ENCODE data around the gene OVCA2. TPM values are rescaled to one million over a fixed set of nuclear protein-coding genes. Genes with fewer than 3 reads are reported as not detected.

Gene OVCA2
- total RNA-seq, 4 donors from 2014 or later, result 7.9 to 27.4 (median 19.8) TPM

DNA sequence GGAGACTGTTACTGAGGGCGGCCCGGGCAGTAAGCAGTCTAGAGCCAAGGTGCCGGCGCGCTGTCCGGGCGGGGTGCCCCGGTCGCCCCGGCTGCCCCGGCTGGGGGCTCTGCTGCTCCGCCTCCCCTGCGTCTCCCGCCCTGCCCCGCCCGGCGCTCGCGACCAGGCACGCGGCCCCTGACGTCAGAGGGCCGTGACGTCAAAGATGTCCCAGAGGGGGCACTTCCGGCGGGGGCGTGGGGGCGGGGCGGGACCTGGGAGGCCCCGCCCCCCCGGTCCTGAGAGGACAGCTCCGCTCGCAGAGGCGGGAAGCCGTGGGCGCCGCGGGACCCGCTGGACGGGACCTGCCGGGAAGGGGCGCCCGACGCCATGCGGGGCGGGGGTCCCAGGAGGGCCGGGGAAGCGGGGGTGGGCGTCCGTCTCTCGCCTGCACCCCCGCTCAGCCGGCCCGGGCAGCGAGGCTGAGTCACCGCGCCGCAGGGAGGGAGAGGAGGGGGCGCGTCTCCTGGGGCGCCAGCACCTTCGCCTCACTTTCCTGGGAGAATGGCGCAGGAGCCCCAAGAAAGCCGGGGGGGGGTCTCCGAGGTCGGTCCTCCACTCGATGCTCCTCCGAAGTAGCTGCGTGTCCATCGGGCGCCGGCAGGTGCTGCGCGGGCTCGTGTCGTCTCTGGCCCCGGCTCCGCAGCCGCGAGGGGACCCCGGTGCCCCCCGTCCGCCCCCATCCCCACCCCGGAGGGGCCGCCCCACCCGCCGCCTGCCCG is 8.7 kb downstream of the OVCA2 start:
- H3K4me1 ChIP-seq, result peaks cover 7 to 16% of the 10 kb centered on the region in 2 donors
- intact Hi-C loops (cut with DNase I; ENCODE audit: low total_unique reads), result loop anchor here (10.0 kb wide), 1 partner anchor 124 kb away; no protein-coding TSS in a partner anchor
- H3K27ac ChIP-seq, result peak overlapping the region; percentile 33 to 70
- H3K36me3 ChIP-seq, result no peaks in the 10 kb centered on the region
- peak; percentile 72 to 84 for DNase-seq
- no peaks in the 10 kb centered on the region for H3K9me3 ChIP-seq
- no peaks in the 10 kb centered on the region for H3K27me3 ChIP-seq
- no peak for TF ChIP-seq POLR2A (IDR thresholded peaks at IDR 0.05)
- TF ChIP-seq, protein P1, sequence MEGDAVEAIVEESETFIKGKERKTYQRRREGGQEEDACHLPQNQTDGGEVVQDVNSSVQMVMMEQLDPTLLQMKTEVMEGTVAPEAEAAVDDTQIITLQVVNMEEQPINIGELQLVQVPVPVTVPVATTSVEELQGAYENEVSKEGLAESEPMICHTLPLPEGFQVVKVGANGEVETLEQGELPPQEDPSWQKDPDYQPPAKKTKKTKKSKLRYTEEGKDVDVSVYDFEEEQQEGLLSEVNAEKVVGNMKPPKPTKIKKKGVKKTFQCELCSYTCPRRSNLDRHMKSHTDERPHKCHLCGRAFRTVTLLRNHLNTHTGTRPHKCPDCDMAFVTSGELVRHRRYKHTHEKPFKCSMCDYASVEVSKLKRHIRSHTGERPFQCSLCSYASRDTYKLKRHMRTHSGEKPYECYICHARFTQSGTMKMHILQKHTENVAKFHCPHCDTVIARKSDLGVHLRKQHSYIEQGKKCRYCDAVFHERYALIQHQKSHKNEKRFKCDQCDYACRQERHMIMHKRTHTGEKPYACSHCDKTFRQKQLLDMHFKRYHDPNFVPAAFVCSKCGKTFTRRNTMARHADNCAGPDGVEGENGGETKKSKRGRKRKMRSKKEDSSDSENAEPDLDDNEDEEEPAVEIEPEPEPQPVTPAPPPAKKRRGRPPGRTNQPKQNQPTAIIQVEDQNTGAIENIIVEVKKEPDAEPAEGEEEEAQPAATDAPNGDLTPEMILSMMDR (IDR thresholded peaks at IDR 0.05), result no peak
- H3K4me3 ChIP-seq, result peak overlapping the region; percentile 30 to 63

DNA sequence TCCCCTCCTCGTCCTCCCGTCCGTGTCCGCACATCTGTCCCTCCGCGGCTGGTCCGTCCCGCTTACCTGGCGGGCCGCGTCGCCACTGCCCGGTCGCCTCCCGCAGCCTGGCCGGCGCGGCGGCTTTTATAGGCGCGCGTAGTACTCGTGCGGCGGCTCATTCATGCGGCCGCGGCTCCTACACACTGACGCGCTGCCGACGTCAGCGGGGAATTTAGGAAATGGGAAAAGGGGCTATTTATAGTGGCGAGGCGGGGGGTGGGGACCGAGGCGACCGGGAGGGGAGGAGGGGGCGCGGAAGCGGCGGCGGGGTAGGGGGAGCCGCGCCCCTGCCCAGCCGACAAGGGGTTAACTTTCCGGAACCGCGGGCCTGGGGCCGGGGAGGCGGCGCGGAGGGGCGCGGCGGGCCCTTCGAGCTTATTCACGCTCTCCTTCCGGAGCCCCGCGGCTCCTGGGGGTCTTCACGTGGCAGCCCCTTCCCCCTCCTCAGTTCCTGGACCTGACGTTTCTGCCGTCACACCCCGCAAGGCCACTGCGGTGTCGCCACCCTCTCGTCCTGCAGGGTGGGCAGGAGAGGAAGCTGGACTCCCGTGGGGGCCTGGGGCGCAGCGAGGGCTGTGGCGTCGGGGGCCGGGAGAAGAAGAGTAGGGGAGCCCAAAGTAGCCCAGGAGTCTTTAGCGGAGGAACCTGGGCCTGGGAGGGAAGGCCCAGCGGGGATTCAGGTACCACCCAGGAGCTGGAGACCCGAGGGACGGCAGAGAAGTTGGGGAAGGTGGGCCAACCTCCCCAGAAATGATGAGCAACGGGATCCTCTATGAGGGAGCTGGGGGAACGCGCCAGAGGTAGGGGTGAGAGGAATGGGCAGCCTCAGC is 9.5 kb downstream of the OVCA2 start:
- peak in 1 of 2 donors; percentile 51 for DNase-seq
- Histone ChIP-seq H3K27me3 (no peaks in the 10 kb centered on the region), H3K27ac (peak overlapping the region; percentile 44 to 70), H3K9me3 (no peaks in the 10 kb centered on the region), H3K4me3 (peak overlapping the region in 1 of 2 donors; percentile 63), H3K36me3 (no peaks in the 10 kb centered on the region), H3K4me1 (peaks cover 7 to 16% of the 10 kb centered on the region in 2 donors)
- intact Hi-C loops (cut with DNase I; ENCODE audit: low total_unique reads), result loop anchor here (10.0 kb wide), 1 partner anchor 124 kb away; no protein-coding TSS in a partner anchor
- TF ChIP-seq, protein P1 (IDR thresholded peaks at IDR 0.05), result peak in 1 of 4 experiments; percentile 6
- TF ChIP-seq POLR2A (IDR thresholded peaks at IDR 0.05), result no peak

DNA sequence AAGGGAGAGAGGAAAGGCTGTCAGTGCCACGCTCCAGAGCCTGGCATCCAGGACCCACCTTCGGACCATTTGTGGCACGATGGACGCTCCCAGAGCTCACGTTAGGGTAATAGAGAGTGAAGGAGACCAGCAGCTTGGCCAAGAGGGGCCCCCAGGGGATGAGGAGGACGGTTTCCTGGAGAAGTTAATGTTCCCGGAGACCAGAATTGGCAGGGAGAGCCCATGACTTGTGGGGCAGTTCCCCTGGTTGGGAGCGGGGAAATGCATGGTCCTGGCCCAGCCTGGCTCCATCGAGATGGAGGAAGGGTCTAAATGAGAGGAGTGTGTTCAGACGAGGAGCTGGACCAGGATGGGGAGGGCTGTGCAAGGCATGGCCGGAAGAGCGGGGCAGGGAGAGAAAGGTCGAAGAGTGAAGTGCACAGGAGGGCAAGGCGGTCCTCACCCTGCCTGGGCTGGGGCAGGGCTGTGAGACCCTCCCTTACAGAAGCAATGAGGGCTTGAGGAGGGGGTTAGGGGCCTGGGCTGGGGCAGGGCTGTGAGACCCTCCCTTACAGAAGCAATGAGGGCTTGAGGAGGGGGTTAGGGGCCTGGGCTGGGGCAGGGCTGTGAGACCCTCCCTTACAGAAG is 10.2 kb downstream of the OVCA2 start:
- intact Hi-C loops (cut with DNase I; ENCODE audit: low total_unique reads), result loop anchor here (10.0 kb wide), 1 partner anchor 123 kb away; no protein-coding TSS in a partner anchor
- no peaks in the 10 kb centered on the region for H3K27me3 ChIP-seq
- DNase-seq, result no peak
- peaks cover 7 to 16% of the 10 kb centered on the region in 2 donors for H3K4me1 ChIP-seq
- no peak overlapping the region for H3K4me3 ChIP-seq
- no peaks in the 10 kb centered on the region for H3K9me3 ChIP-seq
- no peaks in the 10 kb centered on the region for H3K36me3 ChIP-seq
- TF ChIP-seq, protein P1 (IDR thresholded peaks at IDR 0.05), result no peak
- no peak for TF ChIP-seq POLR2A (IDR thresholded peaks at IDR 0.05)
- peak overlapping the region in 1 of 2 donors; percentile 70 for H3K27ac ChIP-seq

DNA sequence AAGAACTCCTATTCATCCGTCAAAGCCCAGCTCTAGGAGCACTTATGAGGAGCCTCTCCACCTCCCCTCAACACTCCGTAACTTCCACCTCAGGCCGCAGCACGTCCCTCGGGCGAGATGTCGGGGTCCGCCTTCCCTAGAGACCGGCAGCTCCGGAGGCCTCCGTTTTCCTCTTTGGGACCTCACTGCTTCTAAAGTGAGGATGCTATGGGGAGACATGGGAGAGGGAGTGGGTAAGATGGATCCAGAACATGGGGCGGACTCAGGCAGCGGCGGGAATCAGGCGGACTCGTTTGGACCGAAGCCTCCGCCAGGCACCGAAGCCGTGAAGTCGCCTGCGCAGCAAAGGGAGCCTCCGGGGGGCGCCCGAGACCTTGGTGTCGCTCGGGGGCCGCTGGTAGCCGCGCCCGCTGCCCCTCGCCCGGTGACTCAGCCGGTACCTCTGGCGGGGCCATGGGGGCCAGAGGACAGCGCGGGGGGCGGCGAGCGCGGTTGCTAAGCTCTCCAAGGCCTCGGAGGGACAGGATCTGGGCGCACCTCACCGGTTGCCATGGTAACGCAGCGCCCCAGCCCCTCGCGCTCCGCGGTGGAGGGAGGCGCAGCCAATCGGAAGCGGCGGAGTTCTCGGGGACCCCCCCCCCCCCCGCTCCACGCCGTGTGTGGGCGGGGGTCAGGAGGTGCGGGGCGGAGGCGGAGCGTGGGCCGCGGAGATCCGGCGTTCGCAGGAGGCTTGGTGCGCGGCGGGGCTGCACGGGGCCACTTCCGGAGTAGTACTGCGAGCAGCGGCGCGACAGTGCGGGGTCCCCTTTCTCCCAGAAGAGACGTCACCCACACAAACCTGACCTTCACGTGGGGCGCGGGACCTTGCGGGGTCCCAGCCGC is 11.8 kb downstream of the OVCA2 start:
- TF ChIP-seq POLR2A (IDR thresholded peaks at IDR 0.05), result peak in 1 of 2 donors; percentile 32
- TF ChIP-seq, protein P1 (IDR thresholded peaks at IDR 0.05), result peak; percentile 75 to 88 (median 82)
- no peaks in the 10 kb centered on the region for H3K27me3 ChIP-seq
- no peaks in the 10 kb centered on the region for H3K9me3 ChIP-seq
- H3K4me3 ChIP-seq, result peak overlapping the region; percentile 46 to 90
- H3K36me3 ChIP-seq, result no peaks in the 10 kb centered on the region
- H3K4me1 ChIP-seq, result peaks cover 7 to 22% of the 10 kb centered on the region in 2 donors
- intact Hi-C loops (cut with DNase I; ENCODE audit: low total_unique reads), result loop anchor here (2.0 to 10.0 kb wide), 2 partner anchors 121 to 191 kb away; no protein-coding TSS in a partner anchor
- H3K27ac ChIP-seq, result peak overlapping the region; percentile 94 to 99
- peak; percentile 88 for DNase-seq
